GM21528 (cell line): Measurements from ENCODE around the gene TCERG1L.

Experiments used
- ATAC-seq: cut with Tn5 transposase; IDR thresholded peaks from one replicate; pipeline ENCODE4 v1.9.1; 2021; ENCODE audit warnings: mild to moderate bottlenecking, moderate library complexity; ENCODE audit not compliant: unreplicated experiment, low FRiP score

Gene TCERG1L

DNA sequence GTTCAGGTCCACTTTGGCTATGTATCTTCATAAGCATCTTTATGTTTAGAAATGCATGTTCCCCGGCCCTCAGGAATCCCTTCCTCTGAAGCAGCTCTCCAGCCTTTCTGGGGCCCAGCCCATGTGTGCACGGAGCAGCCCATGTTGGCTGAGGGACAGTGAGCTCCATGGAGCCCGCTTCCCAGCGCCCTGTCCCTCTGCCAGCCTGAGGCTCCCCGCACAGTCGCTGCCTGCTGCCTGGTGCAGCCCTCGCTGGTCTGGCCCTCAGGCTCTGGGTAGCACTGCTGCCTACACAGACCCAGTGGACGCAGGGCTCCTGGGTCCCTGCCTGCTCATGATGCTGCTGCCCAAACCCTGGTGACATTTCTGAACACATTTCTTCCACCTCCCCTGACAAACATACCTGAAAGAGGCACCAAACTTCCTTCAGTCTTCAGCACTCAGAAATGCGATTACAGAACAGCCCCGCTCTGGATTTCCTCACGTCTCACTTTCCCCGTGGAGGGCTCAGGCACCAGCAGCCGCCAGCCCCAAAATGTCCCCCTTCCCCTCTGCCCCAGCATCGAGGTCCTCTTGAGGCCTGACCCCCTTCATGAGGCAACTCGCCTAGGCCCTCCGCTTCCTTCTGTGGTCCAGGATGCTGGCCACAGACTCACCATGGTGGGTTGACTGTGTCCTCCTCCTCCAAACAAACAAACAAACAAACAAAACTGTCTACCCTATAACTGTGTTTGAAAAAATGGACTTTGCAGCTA is 5.0 kb upstream of the TCERG1L start:
- ATAC-seq, result no peak

GRCh38 chr10:131315344-131315743 is 3.8 kb upstream of the TCERG1L start:
- no peak for ATAC-seq

GRCh38 chr10:131314799-131315198 is 3.3 kb upstream of the TCERG1L start:
- no peak for ATAC-seq

DNA sequence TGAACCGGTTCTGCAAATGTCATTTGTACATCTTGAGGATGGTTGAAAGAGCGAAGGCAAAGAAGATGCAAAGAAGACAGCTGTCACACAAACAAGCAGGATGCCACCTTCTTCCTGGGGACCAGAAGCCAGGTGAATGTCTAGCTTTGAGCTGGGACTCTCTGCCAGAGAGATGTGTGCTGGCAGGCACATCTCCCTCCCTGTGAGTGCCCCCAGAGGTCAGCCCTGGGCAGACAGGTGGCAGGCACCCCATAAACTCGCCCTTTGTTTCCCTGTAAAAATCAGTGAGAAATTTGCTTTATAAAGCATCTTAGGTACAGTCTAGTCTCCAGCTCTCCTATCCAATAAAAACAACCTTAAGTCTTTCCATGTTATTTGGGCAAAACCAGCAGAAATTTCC is 2.6 kb upstream of the TCERG1L start:
- ATAC-seq, result no peak

DNA sequence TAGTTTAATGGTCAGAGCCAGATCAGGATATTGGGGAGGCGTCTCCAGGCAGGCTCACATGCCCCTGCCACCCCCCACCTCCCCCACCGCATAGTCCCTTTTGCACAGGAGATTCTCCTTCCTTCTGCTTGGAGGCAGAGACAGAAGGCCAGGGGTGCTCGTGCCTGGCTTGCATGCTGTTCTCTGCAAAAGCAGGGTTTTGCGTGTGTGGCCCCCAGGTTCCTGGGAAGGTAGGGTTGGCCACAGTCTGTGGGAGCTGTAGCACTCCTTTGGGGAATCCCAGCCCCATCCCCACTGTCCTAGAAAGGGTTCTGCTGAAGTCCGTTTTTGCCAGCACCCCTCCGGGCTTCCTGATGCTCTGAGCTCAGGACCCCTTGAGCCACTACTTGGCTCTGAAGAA is 1.9 kb upstream of the TCERG1L start:
- ATAC-seq, result no peak

DNA sequence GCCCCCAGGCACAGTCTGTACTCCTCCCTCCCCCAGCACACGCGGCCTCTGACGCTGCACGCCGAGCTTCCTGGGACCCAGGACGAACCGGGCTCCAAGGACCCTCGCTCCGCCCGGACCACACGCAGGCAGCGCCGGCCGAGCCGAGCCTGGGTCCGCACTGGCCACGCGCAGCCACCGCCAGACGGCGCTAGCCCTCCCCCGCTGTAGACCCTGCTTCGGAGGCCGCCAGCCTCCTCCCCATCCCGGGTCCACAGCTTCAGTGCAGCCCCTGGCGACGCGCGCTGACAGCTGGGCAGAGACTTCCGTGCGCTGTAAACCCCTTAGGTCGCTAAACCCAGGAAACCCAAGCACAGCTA is 936 bp upstream of the TCERG1L start:
- no peak for ATAC-seq

DNA sequence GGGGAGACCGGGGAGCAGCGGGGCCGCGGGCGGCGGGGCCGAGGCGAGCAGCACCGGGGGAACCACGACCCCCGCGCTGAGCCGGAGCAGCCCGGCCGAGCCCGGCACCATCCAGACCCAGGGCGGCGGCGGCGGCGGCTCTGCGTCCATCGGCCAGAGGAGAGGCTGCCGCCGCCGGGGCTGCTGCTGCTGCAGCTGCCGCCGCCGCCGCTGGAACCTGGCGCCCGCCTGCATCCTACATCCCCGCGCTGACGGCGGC is 190 bp downstream of the TCERG1L start:
- ATAC-seq, result no peak

DNA sequence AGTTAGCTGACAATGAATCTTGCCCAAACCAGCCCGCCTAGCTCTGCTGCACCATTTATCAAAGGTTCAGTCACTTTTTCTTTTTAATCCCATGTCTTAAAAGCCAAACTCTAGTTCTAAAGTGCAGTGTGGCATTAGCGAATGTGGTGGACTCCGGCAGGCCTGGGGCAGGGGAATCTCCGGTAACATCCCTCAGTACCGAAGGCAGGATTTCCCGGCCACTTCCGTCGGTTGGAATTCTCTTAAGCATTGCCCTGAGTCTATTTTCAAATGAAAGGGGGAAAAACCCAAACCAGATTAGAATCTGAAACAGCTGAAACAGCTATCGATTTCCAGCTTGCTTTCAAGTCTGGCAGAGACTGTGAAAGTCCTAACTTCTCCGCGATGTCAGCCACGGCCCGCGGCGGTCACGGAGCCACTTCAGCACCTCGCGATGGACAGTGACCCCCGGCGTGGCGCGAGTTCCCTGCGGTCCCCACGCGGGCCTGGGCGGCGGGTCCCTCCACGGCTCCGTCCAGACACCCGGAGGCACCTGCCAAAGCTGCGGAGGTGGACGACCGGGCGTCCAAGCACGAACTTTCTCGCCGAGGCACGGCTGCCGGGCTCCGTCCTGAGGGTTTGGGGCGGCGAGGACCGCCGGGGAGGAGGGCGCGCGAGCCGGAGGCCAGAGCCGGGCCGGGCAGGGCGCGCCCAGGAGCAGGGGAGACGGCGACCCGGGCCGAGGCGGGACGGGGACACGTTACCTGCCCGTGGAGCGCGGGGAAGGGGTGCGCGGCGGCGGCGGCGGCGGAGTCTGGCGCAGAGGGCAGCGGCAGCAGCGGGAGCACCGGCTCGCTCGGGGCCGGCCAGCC is 745 bp downstream of the TCERG1L start:
- no peak for ATAC-seq

DNA sequence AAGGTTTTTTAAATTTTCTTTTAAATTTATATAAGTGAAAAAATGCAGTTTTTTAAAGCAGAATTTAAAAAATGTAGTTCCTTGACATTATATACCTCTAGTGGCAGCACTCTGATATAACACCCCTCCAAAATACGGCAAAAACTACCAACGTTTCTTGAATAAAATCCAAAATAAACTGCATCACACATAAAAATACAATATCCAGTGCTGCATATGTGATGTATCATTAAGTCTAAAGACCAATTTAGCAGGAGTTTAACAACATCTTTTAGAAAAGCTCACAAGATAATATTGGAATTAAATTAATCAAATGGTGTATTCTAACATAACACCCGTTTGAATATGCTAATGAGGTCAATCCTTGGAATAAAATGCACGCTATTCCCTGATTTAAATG is 1.4 kb downstream of the TCERG1L start:
- no peak for ATAC-seq

DNA sequence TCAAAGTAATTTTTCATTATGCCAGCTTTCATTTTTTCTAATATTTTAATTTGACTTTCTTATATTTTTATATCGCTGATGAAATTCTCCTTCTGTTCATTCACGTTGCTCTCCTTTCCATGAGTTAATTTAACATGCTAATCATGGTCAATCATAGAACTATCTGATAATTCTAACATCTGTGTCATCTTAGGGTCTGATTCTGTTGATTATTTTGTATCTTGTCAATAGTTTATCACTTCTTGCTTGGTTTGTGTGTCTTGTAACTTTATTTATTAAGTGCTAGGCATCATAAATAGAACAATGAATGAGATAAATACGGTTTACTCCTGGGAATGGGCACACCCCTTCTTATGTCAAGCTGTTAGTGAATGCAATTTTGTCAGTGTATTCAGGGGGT is 11.0 kb downstream of the TCERG1L start:
- no peak for ATAC-seq

- ATAC-seq, result no peak
Measured at GRCh38 chr10:131290781-131291180, 20.7 kb downstream of the TCERG1L start.

GRCh38 chr10:131288648-131289047 is 22.9 kb downstream of the TCERG1L start:
- no peak for ATAC-seq

DNA sequence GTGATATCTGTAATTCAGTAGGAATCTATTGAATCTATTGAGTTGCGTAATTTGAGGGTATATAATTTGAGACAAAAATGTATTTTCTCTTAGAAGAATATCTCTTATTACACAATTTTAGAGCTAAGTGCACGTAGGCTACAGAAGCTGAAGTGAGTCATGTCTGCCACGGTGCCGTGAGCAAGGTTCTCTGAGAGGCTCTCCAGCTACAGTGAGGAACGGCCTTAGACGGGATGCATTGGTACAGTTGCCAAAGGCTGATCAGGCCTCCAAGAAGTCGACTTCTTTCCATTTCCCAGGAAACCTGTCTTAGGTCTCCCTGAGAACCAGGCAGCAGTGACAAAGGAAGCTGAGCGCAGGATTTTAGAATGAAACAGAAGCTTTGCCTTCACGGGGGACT is 28.6 kb downstream of the TCERG1L start:
- ATAC-seq, result no peak

DNA sequence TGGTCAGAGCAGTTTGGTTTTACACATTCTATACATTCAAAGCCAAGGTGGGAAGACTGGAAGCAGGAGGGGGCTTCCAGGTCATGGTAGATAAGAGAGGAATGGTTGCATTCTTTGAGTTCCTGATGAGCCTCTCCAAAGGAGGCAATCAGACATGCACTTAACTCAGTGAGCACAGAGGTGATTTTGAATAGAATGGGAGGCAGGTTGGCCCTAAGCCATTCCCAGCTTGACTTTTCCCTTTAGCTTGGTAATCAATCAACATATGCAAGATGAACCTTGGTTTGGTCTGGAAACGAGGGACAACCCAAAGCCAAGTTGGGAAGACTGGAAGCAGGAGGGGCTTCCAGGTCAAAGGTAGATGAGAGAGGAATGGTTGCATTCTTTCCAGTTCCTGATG is 31.4 kb downstream of the TCERG1L start:
- no peak for ATAC-seq

- ATAC-seq, result no peak
Measured at GRCh38 chr10:131279516-131279915, 32.0 kb downstream of the TCERG1L start.

GRCh38 chr10:131277969-131278368 is 33.6 kb downstream of the TCERG1L start:
- no peak for ATAC-seq

- ATAC-seq, result no peak
Measured at GRCh38 chr10:131277278-131277677, 34.2 kb downstream of the TCERG1L start.

GRCh38 chr10:131275691-131276090 is 35.8 kb downstream of the TCERG1L start:
- no peak for ATAC-seq

- no peak for ATAC-seq
Measured at GRCh38 chr10:131274883-131275282, 36.6 kb downstream of the TCERG1L start.

GRCh38 chr10:131274133-131274880 is 37.2 kb downstream of the TCERG1L start:
- ATAC-seq, result no peak

DNA sequence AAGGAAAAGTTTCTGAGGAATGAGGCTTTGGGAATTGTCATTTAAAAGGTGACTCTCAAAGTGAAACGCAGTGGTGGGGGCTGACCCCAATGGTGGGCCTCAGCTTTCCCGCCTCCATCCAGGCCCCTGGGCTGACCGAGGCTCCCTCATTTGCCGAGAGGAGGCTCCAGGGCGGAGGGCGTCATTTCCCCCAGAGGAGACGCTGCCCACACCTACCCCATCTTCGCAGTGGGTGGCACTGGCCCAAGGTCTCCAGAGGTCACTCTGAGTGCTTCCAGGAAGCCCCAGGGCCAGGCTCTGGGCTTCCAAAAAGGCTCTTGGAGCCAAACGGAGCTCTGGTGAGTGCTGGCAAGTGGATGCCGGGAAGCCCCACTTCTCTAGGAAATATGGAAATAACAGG is 38.0 kb downstream of the TCERG1L start:
- no peak for ATAC-seq
